Mesothelial cell of epicardium (in vitro differentiated cells): ENCODE measurements around the gene COL13A1. TPM values are rescaled to one million over a fixed set of nuclear protein-coding genes. Genes with fewer than 3 reads are reported as not detected.

Experiments
- DNase-seq, 2 experiments: peaks; one replicate each; pipeline ENCODE4 v3.0.0; 2021; ENCODE audit warnings: low spot score in 2 of 2; ENCODE audit not compliant: unreplicated experiment in 2 of 2
- H3K27ac Mint-ChIP-seq: 2 replicates; pipeline ENCODE4 v1.8.0; 2021; ENCODE audit warnings: mixed read lengths
- H3K27me3 Mint-ChIP-seq: 2 replicates; pipeline ENCODE4 v1.8.0; 2021; ENCODE audit warnings: low read depth, mixed read lengths
- H3K36me3 Mint-ChIP-seq: 2 replicates; pipeline ENCODE4 v1.8.0; 2021; ENCODE audit warnings: mixed read lengths
- H3K4me1 Mint-ChIP-seq: 2 replicates; pipeline ENCODE4 v1.8.0; 2021; ENCODE audit warnings: mixed read lengths
- H3K4me3 Mint-ChIP-seq: 2 replicates; pipeline ENCODE4 v1.8.0; 2021; ENCODE audit warnings: mild to moderate bottlenecking, moderate library complexity, mixed read lengths
- H3K9me3 Mint-ChIP-seq: 2 replicates; pipeline ENCODE4 v1.8.0; 2021; ENCODE audit warnings: mixed read lengths
- CTCF ChIP-seq: fragments of 200-600 bp; sonication (generic); IDR thresholded peaks from one replicate; pipeline ENCODE4 v1.5.0; 2021; ENCODE audit warnings: antibody characterized with exemption; ENCODE audit not compliant: unreplicated experiment
- total RNA-seq: library from RNA; stranded (reverse); gene quantifications from 3 replicates; pipeline ENCODE4 v1.2.1, GENCODE V29; 2021

COL13A1 gene
- total RNA-seq: 12.6 to 14.4 TPM (median 14.1 TPM) in 3 replicates

- H3K4me1 Mint-ChIP-seq: peaks cover 24% of the 10 kb centered on the region
- H3K4me3 Mint-ChIP-seq: peak within 1 kb of the TSS; percentile 75
- peak; percentile 4 for TF ChIP-seq CTCF
- H3K9me3 Mint-ChIP-seq: no peaks in the 10 kb centered on the region
- no peaks in the 10 kb centered on the region for H3K36me3 Mint-ChIP-seq
- peak within 1 kb of the TSS; percentile 34 for H3K27ac Mint-ChIP-seq
- DNase-seq: peak in 1 of 2 experiments; percentile 55
- peaks cover 76% of the 10 kb centered on the region for H3K27me3 Mint-ChIP-seq
Measured at GRCh38 chr10:69801434-69802315, at the start of gene COL13A1. Gene COL13A1, plus strand, starts transcription at chr10:69801906. Its CDS starts 518 bp downstream, at chr10:69802424.

GRCh38 chr10:69752479-69752878, 49.2 kb upstream of the COL13A1 start:
- no peak for TF ChIP-seq CTCF
- Mint-ChIP-seq H3K27ac (peak overlapping the region; percentile 70), H3K36me3 (no peaks in the 10 kb centered on the region), H3K4me1 (peaks cover 40% of the 10 kb centered on the region), H3K4me3 (no peak overlapping the region), H3K9me3 (peaks cover 6% of the 10 kb centered on the region), H3K27me3 (peaks cover 4% of the 10 kb centered on the region)
- no peak for DNase-seq

GRCh38 chr10:69756279-69756678, 45.4 kb upstream of the COL13A1 start:
- DNase-seq: no peak
- no peak for TF ChIP-seq CTCF
- Mint-ChIP-seq H3K4me3 (no peak overlapping the region), H3K4me1 (peaks cover 41% of the 10 kb centered on the region), H3K9me3 (peaks cover 6% of the 10 kb centered on the region), H3K27ac (no peak overlapping the region), H3K27me3 (peaks cover 5% of the 10 kb centered on the region), H3K36me3 (no peaks in the 10 kb centered on the region)

GRCh38 chr10:69757206-69757552, 44.5 kb upstream of the COL13A1 start:
- H3K27me3 Mint-ChIP-seq: peaks cover 11% of the 10 kb centered on the region
- TF ChIP-seq CTCF: no peak
- DNase-seq: no peak
- H3K27ac Mint-ChIP-seq: peak overlapping the region; percentile 90
- H3K36me3 Mint-ChIP-seq: no peaks in the 10 kb centered on the region
- peaks cover 32% of the 10 kb centered on the region for H3K4me1 Mint-ChIP-seq
- H3K4me3 Mint-ChIP-seq: no peak overlapping the region
- peaks cover 6% of the 10 kb centered on the region for H3K9me3 Mint-ChIP-seq

GRCh38 chr10:69757553-69758309, 44.0 kb upstream of the COL13A1 start:
- Mint-ChIP-seq H3K4me3 (no peak overlapping the region), H3K27ac (peak overlapping the region; percentile 90)

More at GRCh38 chr10:69757553-69758309, 44.0 kb upstream of the COL13A1 start:
- H3K9me3 Mint-ChIP-seq: peaks cover 6% of the 10 kb centered on the region
- H3K4me1 Mint-ChIP-seq: peaks cover 29% of the 10 kb centered on the region
- peaks cover 12% of the 10 kb centered on the region for H3K27me3 Mint-ChIP-seq
- TF ChIP-seq CTCF: no peak
- no peaks in the 10 kb centered on the region for H3K36me3 Mint-ChIP-seq
- DNase-seq: peak in 1 of 2 experiments; percentile 52
